Measurements from ENCODE around the gene TP53INP2. TPM values are rescaled to one million over a fixed set of nuclear protein-coding genes. Genes with fewer than 3 reads are reported as not detected.
A peak's percentile ranks its signal among the peaks of the same experiment; 100 is the strongest.
"Not testable (repeated sequence)": the region's sequence is repeated elsewhere in the genome, so short reads cannot be mapped to it uniquely, and the experiment has no call there.

Gene TP53INP2
- total RNA-seq, 1 donor from 2014 or later = 5.8 TPM

GRCh38 chr20:34722560-34722959 is 18.4 kb downstream of the TP53INP2 start:
- DNase-seq = not testable (repeated sequence)

- no peak for DNase-seq
These were observed 20.0 kb downstream of the TP53INP2 start for GRCh38 chr20:34724172-34724571.

DNA sequence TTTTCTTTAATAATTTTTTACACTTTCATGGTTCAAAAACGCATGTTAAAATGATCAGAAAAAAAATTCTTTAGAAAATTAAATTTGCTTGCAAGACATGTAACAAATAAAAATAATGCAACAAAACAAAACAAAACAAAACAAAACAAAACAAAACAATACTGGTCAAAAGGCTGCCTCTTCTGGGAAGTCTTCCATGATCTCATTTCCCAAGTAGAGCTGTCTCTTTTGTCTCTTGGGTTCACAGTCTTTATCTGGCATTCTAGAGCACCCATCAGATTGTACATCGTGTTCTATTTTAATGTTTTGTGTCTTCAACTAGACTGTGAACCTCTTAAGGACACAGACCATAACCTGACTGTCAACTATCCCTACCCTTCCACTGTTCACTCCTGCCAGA is 25.3 kb downstream of the TP53INP2 start:
- no peak for DNase-seq

GRCh38 chr20:34732523-34732922 is 28.4 kb downstream of the TP53INP2 start:
- DNase-seq = no peak

DNA sequence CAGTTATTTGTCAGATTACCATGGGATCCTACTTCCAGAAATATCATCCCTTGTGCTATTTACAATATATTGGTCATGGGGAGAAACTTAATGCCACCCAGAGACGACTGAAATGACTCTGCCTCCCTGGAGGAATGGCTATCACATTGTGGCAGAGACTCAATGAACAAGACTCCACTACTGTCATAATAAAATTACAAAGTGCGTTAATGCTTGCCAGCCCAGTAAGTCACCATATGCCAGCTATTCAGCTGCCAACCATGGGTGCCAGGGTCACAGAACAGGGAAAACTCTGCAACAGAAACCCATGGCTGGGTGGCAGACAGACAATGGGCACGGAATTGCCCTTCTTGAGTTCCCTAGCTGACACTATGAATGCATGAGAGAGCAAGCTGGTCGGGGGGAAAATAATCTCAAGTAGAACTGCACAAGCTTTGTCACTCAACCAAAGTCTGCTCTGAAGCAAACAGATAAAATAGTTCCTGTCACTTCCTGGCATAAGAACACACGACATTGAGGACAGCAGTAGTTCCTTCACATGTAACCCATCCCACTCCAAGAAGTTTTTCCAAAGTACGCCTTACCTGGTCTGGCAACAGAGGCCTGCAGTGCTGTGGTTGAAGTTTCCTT is 32.1 kb downstream of the TP53INP2 start:
- no peak for DNase-seq

GRCh38 chr20:34743039-34743438 is 38.9 kb downstream of the TP53INP2 start:
- no peak for DNase-seq

DNA sequence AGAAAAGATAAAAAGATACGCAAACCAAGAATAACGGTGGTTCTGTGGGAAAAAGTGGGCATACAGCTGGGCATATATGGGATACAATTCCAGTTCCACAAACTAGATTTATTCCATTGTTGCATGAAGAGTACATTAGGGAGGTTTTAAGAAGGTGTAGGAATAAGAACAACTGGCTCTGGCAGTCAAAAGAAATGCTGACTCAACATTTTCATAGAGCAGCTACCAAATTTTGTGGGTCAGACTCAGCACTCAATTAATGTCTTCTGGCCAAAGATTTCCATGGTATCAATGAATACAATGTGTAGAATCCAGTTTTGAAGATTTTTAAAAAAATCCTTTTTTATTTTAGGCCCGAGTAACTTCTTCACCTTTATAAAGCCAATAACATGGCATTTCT is 40.2 kb downstream of the TP53INP2 start:
- no peak for DNase-seq

DNA sequence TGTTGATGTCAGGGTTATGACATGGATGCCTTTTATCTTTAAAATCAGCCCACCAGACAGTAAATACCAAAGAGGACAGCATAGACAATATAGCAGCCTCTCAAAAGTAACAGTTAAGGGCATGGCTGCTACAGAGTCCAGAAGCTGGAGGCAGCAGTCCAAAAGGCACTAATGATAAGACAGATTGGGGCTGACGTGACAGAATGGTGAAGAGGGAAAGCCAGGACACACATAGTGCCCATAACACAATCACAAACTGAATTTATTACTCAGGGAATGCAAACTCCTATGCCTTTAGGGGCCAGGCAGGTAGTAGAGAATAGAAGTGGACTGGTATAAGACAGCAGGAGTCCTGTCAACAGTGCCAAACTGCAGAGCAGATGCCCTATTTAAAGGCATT is 40.7 kb downstream of the TP53INP2 start:
- DNase-seq = no peak

DNA sequence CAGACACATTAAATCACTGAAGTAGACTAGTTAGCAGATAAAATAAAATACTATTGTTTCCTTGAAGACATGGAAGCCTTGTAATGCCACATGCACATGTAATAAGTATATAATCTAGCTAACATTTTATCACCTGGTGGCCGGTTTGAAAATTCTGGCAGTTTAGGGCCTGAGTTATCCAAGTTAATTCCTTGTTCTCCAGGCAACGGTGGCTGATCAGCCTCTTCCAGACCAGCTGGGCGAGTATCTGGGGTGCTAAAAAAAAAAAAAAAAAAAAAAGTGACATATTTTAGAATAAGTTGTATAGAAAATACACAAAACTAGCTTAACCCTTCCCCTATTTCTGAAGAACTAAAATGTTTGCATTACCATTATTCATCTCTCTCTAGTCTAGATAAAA is 42.5 kb downstream of the TP53INP2 start:
- no peak for DNase-seq

GRCh38 chr20:34747479-34747878 is 43.3 kb downstream of the TP53INP2 start:
- DNase-seq = no peak

DNA sequence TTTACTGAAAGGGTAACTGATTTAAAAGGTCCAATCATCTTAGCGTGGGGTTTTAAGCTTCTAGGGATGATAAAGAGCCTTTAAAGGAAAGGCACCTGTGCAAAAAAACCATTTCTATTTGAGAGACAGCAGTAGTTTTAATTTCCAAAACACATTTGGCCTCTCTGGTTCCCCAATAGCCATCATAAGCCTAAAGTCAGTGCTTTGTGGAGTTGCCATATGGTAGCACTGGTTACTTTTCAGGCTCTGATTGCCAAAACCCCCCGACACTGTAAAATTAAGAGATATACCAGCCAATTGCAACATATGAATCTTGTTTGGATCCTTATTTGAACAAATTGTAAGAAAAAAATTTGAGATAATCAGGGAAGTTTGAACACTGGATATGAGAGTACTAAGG is 44.6 kb downstream of the TP53INP2 start:
- DNase-seq = no peak

GRCh38 chr20:34750484-34750883 is 46.3 kb downstream of the TP53INP2 start:
- no peak for DNase-seq

- no peak for DNase-seq
These were observed 47.3 kb downstream of the TP53INP2 start for GRCh38 chr20:34751453-34751852.

- peak; percentile 8 for DNase-seq
These were observed 49.7 kb downstream of the TP53INP2 start for GRCh38 chr20:34753706-34754461.

GRCh38 chr20:34754611-34755010 is 50.5 kb downstream of the TP53INP2 start:
- DNase-seq = no peak

GRCh38 chr20:34755367-34755766 is 51.2 kb downstream of the TP53INP2 start:
- no peak for DNase-seq

DNA sequence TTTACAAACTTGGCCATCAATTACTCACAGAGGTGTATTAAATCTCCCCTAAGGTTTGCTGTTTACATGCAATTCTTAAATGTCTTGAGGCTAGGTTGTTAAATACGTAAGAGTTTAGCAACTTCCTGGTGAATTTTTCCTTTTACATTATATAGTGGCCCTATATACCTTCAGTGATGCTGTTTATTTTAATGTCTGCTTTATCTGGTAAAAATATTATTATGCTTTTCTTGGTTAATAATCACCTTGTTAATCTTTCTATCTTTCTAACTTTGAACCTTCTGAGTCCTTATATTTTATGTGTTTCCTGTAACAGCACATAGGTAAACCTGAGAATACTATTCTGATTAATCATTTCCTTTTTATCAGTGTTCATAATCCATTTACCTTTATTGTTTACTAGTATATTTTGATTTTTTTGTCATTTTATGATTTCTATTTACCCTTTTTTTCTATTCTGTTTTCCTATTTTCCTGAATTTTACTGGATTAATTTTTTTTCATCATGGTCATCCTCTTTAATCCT is 57.9 kb downstream of the TP53INP2 start:
- DNase-seq = no peak

Other genes with a start within 250 kb of the TP53INP2 start
- gene DYNLRB1, start 187.9 kb upstream of the TP53INP2 start, total RNA-seq = 29.6 and 36.9 TPM in 2 replicates
- gene MAP1LC3A, start 145.6 kb upstream of the TP53INP2 start, total RNA-seq = 20.9 and 45.8 TPM in 2 replicates
- 7.8 and 8.3 TPM in 2 replicates for gene PIGU, start 27.3 kb upstream of the TP53INP2 start, total RNA-seq
- gene NCOA6, start 121.3 kb downstream of the TP53INP2 start, total RNA-seq = 6.8 and 7.8 TPM in 2 replicates
- 4.4 and 7.3 TPM in 2 replicates for gene GGT7, start 168.5 kb downstream of the TP53INP2 start, total RNA-seq
- gene ACSS2, start 172.3 kb downstream of the TP53INP2 start, total RNA-seq = 72.3 and 102 TPM in 2 replicates

All from dermis blood vessel endothelial cell (primary cell).